HepG2 (cell line): ENCODE measurements around the gene S1PR5. TPM values are rescaled to one million over a fixed set of nuclear protein-coding genes. Genes with fewer than 3 reads are reported as not detected.

Experiments used
- ARHGAP35 ChIP-seq: sonication (generic); formaldehyde crosslinking; IDR thresholded peaks from 2 replicates; pipeline ENCODE4 v1.9.0; 2022; ENCODE audit warnings: mild to moderate bottlenecking, inconsistent platforms, moderate library complexity, missing genetic modification reagents, borderline replicate concordance
- HHEX ChIP-seq: IDR thresholded peaks from 2 replicates; pipeline ENCODE4 v1.6.1; 2016; ENCODE audit warnings: control low read depth
- HNRNPUL1 ChIP-seq: fragments of 200-400 bp; formaldehyde crosslinking; IDR thresholded peaks from 2 replicates; pipeline ENCODE4 v1.6.1; 2017; ENCODE audit warnings: low read depth, mild to moderate bottlenecking, low read length, moderate library complexity
- MEIS2 ChIP-seq: sonication (generic); formaldehyde crosslinking; IDR thresholded peaks from 2 replicates; pipeline ENCODE4 v1.9.0; 2021; ENCODE audit warnings: mild to moderate bottlenecking, missing genetic modification reagents
- MYC ChIP-seq: sonication (generic); formaldehyde crosslinking; IDR thresholded peaks from 2 replicates; pipeline ENCODE4 v1.9.0; 2021; ENCODE audit warnings: missing genetic modification reagents, borderline replicate concordance
- SP140L ChIP-seq: sonication (generic); formaldehyde crosslinking; IDR thresholded peaks from 2 replicates; pipeline ENCODE4 v1.4.0; 2020; ENCODE audit warnings: missing genetic modification reagents, borderline replicate concordance
- SRSF9 ChIP-seq: fragments of 200-400 bp; formaldehyde crosslinking; IDR thresholded peaks from 2 replicates; pipeline ENCODE4 v1.6.1; 2018; ENCODE audit warnings: borderline replicate concordance, mild to moderate bottlenecking, low read depth, low read length; ENCODE audit not compliant: insufficient read depth, poor library complexity, severe bottlenecking
- SSRP1 ChIP-seq: IDR thresholded peaks from 2 replicates; pipeline ENCODE4 v1.6.1; 2016; ENCODE audit warnings: control low read depth
- YY1 ChIP-seq: IDR thresholded peaks from 2 replicates; pipeline ENCODE4 v1.6.1; 2011; ENCODE audit warnings: low read length, low read depth, moderate library complexity, mild to moderate bottlenecking; ENCODE audit not compliant: insufficient read depth, insufficient replicate concordance
- ZNF136 ChIP-seq: sonication (generic); formaldehyde crosslinking; IDR thresholded peaks from 2 replicates; pipeline ENCODE4 v1.8.1; 2022; ENCODE audit warnings: low read depth, mild to moderate bottlenecking, moderate library complexity, missing genetic modification reagents
- ZNF207 ChIP-seq: fragments of 450-650 bp; IDR thresholded peaks from 2 replicates; pipeline ENCODE4 v1.6.1; 2016; ENCODE audit warnings: antibody characterized with exemption, borderline replicate concordance
- ZNF225 ChIP-seq: sonication (generic); formaldehyde crosslinking; IDR thresholded peaks from 2 replicates; pipeline ENCODE4 v1.4.0; 2020; ENCODE audit warnings: mild to moderate bottlenecking, missing genetic modification reagents
- ZNF235 ChIP-seq: sonication (generic); formaldehyde crosslinking; IDR thresholded peaks from 2 replicates; pipeline ENCODE4 v1.8.1; 2023; ENCODE audit warnings: mild to moderate bottlenecking, missing genetic modification reagents, borderline replicate concordance
- ZNF274 ChIP-seq: sonication (generic); formaldehyde crosslinking; IDR thresholded peaks from 2 replicates; pipeline ENCODE4 v1.5.1; 2020; ENCODE audit warnings: mild to moderate bottlenecking, missing genetic modification reagents
- ZNF282 ChIP-seq: fragments of 450-650 bp; IDR thresholded peaks from 2 replicates; pipeline ENCODE4 v1.6.1; 2018; ENCODE audit not compliant: partially characterized antibody
- ZNF737 ChIP-seq: sonication (generic); formaldehyde crosslinking; IDR thresholded peaks from 2 replicates; pipeline ENCODE4 v1.5.0; 2020; ENCODE audit warnings: missing genetic modification reagents, mild to moderate bottlenecking, borderline replicate concordance
- ZNF773 ChIP-seq: sonication (generic); formaldehyde crosslinking; IDR thresholded peaks from 2 replicates; pipeline ENCODE4 v1.4.0; 2020; ENCODE audit warnings: missing genetic modification reagents, borderline replicate concordance
- ZNF841 ChIP-seq: sonication (generic); formaldehyde crosslinking; IDR thresholded peaks from 2 replicates; pipeline ENCODE4 v1.8.1; 2023; ENCODE audit warnings: missing genetic modification reagents, borderline replicate concordance
- polyA plus RNA-seq, 8 experiments: library from polyadenylated mRNA; depleted of rRNA in 3 of 8; stranded (reverse) in 7 of 8; unstranded in 1 of 8; fragments of >200 nt; fragmentation: Illumina TruSeq in 4 of 8; extraction: Trizol in 4 of 8; gene quantifications; 2 replicates each; pipeline versions ENCODE4 v1.2.1 to v1.2.3, GENCODE V29; 2011 to 2016; ENCODE audit warnings: low read depth in 4 of 8, missing spikeins in 1 of 8, mixed read lengths in 1 of 8; ENCODE audit not compliant: insufficient read depth in 1 of 8
- total RNA-seq, 5 experiments: library from RNA; depleted of rRNA; stranded (reverse); fragments of >200 nt; fragmentation: Illumina TruSeq; extraction: Trizol; gene quantifications; 2 replicates each; pipeline ENCODE4 v1.2.3, GENCODE V29; 2016; ENCODE audit warnings: low read depth in 1 of 5
- TF ChIP-seq, protein P1 (sequence below): sonication (generic); formaldehyde crosslinking; IDR thresholded peaks from 2 replicates; pipeline ENCODE4 v1.5.1; 2020; ENCODE audit warnings: mild to moderate bottlenecking, missing genetic modification reagents, moderate library complexity
- TF ChIP-seq, protein P2 (sequence below): sonication (generic); formaldehyde crosslinking; IDR thresholded peaks from 2 replicates; pipeline ENCODE4 v1.5.0; 2020; ENCODE audit warnings: missing genetic modification reagents
- TF ChIP-seq, protein P3 (sequence below): sonication (generic); formaldehyde crosslinking; IDR thresholded peaks from 2 replicates; pipeline ENCODE4 v1.4.0; 2020; ENCODE audit warnings: mild to moderate bottlenecking, missing genetic modification reagents
- TF ChIP-seq, protein P4 (sequence below): IDR thresholded peaks from 2 replicates; pipeline ENCODE4 v1.6.1; 2018; ENCODE audit warnings: missing genetic modification reagents, mild to moderate bottlenecking, missing compliant biosample characterization

Gene S1PR5
- total and polyA plus RNA-seq, 2 of the 13 experiments (the other 11 are each of a cell fraction or from before 2014, with no cell fraction given) = 0.04 TPM; not detected in 1

DNA sequence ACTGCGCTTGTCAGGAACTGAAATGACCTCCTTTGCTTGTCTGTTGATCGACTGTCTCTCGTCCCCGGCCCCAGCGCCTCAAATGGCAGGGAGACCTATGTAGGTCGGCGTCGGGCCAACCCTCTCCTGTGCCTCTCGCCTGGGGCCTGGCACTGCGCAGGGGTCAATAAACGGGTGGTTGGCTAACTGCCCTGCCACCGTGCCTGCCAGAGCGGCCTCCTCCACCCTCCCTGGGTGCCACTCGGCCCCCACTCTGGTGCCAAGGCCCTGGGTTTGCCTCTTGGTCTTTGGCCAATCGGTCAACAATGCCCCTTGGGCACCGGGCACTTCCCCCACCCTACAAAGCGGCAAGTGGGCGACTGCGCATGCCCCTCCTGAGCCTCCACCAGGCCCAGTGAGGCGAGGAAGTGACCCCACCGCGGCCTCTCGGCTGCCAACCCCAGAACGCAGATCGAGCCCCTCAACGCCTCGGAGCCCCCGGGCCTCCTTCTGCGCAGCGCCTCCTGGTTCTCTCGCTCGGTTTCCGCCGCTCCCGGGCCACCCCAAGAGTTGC, 15.2 kb downstream of the S1PR5 start (continued):
- TF ChIP-seq, protein P1, sequence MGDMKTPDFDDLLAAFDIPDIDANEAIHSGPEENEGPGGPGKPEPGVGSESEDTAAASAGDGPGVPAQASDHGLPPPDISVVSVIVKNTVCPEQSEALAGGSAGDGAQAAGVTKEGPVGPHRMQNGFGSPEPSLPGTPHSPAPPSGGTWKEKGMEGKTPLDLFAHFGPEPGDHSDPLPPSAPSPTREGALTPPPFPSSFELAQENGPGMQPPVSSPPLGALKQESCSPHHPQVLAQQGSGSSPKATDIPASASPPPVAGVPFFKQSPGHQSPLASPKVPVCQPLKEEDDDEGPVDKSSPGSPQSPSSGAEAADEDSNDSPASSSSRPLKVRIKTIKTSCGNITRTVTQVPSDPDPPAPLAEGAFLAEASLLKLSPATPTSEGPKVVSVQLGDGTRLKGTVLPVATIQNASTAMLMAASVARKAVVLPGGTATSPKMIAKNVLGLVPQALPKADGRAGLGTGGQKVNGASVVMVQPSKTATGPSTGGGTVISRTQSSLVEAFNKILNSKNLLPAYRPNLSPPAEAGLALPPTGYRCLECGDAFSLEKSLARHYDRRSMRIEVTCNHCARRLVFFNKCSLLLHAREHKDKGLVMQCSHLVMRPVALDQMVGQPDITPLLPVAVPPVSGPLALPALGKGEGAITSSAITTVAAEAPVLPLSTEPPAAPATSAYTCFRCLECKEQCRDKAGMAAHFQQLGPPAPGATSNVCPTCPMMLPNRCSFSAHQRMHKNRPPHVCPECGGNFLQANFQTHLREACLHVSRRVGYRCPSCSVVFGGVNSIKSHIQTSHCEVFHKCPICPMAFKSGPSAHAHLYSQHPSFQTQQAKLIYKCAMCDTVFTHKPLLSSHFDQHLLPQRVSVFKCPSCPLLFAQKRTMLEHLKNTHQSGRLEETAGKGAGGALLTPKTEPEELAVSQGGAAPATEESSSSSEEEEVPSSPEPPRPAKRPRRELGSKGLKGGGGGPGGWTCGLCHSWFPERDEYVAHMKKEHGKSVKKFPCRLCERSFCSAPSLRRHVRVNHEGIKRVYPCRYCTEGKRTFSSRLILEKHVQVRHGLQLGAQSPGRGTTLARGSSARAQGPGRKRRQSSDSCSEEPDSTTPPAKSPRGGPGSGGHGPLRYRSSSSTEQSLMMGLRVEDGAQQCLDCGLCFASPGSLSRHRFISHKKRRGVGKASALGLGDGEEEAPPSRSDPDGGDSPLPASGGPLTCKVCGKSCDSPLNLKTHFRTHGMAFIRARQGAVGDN (CRISPR knock-in tag) = peak; percentile 81
- TF ChIP-seq SSRP1 (CRISPR knock-in tag) (0 out of 2 replicates have a peak, but pooled peaks have one; percentile 49), ZNF225 (peak; percentile 12; the same call in 1 of the 2 replicates), ZNF235 (CRISPR knock-in tag) (no peak), ZNF282 (no peak), ARHGAP35 (CRISPR knock-in tag) (peak; percentile 80), MYC (no peak), YY1 (no peak), MEIS2 (CRISPR knock-in tag) (0 out of 2 replicates have a peak, but pooled peaks have one; percentile 7), SP140L (CRISPR knock-in tag) (no peak), ZNF841 (no peak), SRSF9 (no peak), ZNF737 (no peak), ZNF773 (no peak), HNRNPUL1 (no peak), HHEX (CRISPR knock-in tag) (no peak), ZNF207 (no peak), ZNF274 (CRISPR knock-in tag) (no peak; the same call in 1 of the 2 replicates), ZNF136 (CRISPR knock-in tag) (no peak)
- TF ChIP-seq, protein P2, sequence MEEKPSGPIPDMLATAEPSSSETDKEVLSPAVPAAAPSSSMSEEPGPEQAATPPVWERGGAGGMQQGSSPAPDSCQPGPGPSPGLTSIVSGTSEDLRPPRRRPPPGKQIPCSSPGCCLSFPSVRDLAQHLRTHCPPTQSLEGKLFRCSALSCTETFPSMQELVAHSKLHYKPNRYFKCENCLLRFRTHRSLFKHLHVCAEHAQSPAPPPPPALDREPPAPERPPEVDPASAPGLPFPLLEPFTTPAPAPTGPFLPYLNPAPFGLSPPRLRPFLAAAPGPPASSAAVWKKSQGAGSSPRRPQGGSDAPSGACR (CRISPR knock-in tag) = 0 out of 2 replicates have a peak, but pooled peaks have one; percentile 41
- TF ChIP-seq, protein P3, sequence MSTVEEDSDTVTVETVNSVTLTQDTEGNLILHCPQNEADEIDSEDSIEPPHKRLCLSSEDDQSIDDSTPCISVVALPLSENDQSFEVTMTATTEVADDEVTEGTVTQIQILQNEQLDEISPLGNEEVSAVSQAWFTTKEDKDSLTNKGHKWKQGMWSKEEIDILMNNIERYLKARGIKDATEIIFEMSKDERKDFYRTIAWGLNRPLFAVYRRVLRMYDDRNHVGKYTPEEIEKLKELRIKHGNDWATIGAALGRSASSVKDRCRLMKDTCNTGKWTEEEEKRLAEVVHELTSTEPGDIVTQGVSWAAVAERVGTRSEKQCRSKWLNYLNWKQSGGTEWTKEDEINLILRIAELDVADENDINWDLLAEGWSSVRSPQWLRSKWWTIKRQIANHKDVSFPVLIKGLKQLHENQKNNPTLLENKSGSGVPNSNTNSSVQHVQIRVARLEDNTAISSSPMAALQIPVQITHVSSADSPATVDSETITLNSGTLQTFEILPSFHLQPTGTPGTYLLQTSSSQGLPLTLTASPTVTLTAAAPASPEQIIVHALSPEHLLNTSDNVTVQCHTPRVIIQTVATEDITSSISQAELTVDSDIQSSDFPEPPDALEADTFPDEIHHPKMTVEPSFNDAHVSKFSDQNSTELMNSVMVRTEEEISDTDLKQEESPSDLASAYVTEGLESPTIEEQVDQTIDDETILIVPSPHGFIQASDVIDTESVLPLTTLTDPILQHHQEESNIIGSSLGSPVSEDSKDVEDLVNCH = no peak
- TF ChIP-seq, protein P4, sequence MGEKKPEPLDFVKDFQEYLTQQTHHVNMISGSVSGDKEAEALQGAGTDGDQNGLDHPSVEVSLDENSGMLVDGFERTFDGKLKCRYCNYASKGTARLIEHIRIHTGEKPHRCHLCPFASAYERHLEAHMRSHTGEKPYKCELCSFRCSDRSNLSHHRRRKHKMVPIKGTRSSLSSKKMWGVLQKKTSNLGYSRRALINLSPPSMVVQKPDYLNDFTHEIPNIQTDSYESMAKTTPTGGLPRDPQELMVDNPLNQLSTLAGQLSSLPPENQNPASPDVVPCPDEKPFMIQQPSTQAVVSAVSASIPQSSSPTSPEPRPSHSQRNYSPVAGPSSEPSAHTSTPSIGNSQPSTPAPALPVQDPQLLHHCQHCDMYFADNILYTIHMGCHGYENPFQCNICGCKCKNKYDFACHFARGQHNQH (CRISPR knock-in tag) = peak; percentile 68; the same call in 1 of the 2 replicates
